Middle frontal gyrus (tissue), 1 donor: ENCODE measurements around the gene SERPINE1.
"Not testable (repeated sequence)": the region's sequence is repeated elsewhere in the genome, so short reads cannot be mapped to it uniquely, and the experiment has no call there.

Experiments used
- DNase-seq: peaks from one replicate; pipeline ENCODE4 v3.0.0-alpha.2; 2015; ENCODE audit warnings: low spot score; ENCODE audit errors: extremely low spot score

Gene SERPINE1

GRCh38 chr7:101100858-101101847, 25.8 kb upstream of the SERPINE1 start:
- no peak for DNase-seq

GRCh38 chr7:101102026-101102425, 24.9 kb upstream of the SERPINE1 start:
- DNase-seq, result no peak

- DNase-seq, result not testable (repeated sequence)
Measured at GRCh38 chr7:101103701-101104100, 23.2 kb upstream of the SERPINE1 start.

- no peak for DNase-seq
Measured at GRCh38 chr7:101104193-101104713, 22.7 kb upstream of the SERPINE1 start.

GRCh38 chr7:101104799-101105198, 22.1 kb upstream of the SERPINE1 start:
- no peak for DNase-seq

GRCh38 chr7:101105248-101105647, 21.7 kb upstream of the SERPINE1 start:
- DNase-seq, result not testable (repeated sequence)

- DNase-seq, result no peak
Measured at GRCh38 chr7:101106386-101106785, 20.5 kb upstream of the SERPINE1 start.

GRCh38 chr7:101108330-101108857, 18.5 kb upstream of the SERPINE1 start:
- DNase-seq, result no peak

- no peak for DNase-seq
Measured at GRCh38 chr7:101108961-101109360, 17.9 kb upstream of the SERPINE1 start.

- DNase-seq, result no peak
Measured at GRCh38 chr7:101109368-101109767, 17.5 kb upstream of the SERPINE1 start.

- DNase-seq, result no peak
Measured at GRCh38 chr7:101111261-101111660, 15.6 kb upstream of the SERPINE1 start.

- DNase-seq, result no peak
Measured at GRCh38 chr7:101112233-101112632, 14.7 kb upstream of the SERPINE1 start.

- not testable (repeated sequence) for DNase-seq
Measured at GRCh38 chr7:101113140-101113539, 13.8 kb upstream of the SERPINE1 start.

GRCh38 chr7:101113836-101114235, 13.1 kb upstream of the SERPINE1 start:
- no peak for DNase-seq

- DNase-seq, result no peak
Measured at GRCh38 chr7:101114492-101114891, 12.4 kb upstream of the SERPINE1 start.

- no peak for DNase-seq
Measured at GRCh38 chr7:101115215-101115614, 11.7 kb upstream of the SERPINE1 start.

- no peak for DNase-seq
Measured at GRCh38 chr7:101116898-101117297, 10.0 kb upstream of the SERPINE1 start.

- no peak for DNase-seq
Measured at GRCh38 chr7:101118856-101119255, 8.0 kb upstream of the SERPINE1 start.

GRCh38 chr7:101119876-101120275, 7.0 kb upstream of the SERPINE1 start:
- no peak for DNase-seq

GRCh38 chr7:101120315-101120714, 6.6 kb upstream of the SERPINE1 start:
- DNase-seq, result no peak

GRCh38 chr7:101121631-101121990, 5.3 kb upstream of the SERPINE1 start:
- not testable (repeated sequence) for DNase-seq
